ENCODE measurements around the gene RRBP1.

- TF ChIP-seq CTCF (IDR thresholded peaks at IDR 0.05) (no peak), EP300 (IDR thresholded peaks at IDR 0.05) (no peak), POLR2A (IDR thresholded peaks at IDR 0.05) (no peak), POLR2AphosphoS5 (IDR thresholded peaks at IDR 0.05) (no peak)
Observed at GRCh38 chr20:17626217-17627007, 55.6 kb downstream of the RRBP1 start.
